GM19372 (cell line): ENCODE measurements around the gene SHANK1.
"Not testable (repeated sequence)": the region's sequence is repeated elsewhere in the genome, so short reads cannot be mapped to it uniquely, and the experiment has no call there.

ENCODE experiments used
- ATAC-seq: cut with Tn5 transposase; IDR thresholded peaks from one replicate; pipeline ENCODE4 v1.9.1; 2021; ENCODE audit warnings: mild to moderate bottlenecking, low read depth, moderate library complexity; ENCODE audit not compliant: unreplicated experiment

SHANK1 gene

GRCh38 chr19:50719566-50719965 lies at the start of gene SHANK1:
Gene SHANK1, minus strand, starts transcription at chr19:50719802. Its CDS starts 2,883 bp downstream, at chr19:50716919.
- no peak for ATAC-seq

DNA sequence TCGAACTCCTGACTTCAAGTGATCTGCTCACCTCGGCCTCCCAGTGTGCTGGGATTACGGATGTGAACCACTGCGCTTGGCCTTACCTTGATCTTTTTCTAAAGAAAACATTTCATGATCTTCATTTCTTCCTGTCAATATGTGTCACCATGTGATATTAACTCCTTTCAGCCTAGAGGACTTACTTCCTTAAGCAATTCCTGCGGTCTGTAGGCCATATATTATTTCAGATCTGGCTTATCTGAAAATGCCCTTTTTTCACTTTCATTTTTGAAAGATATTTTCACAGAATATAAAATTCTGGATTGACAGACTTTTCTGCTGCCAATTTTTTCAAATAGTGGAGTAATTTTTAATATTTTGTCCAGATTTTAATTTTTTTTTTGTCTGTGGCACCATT lies 48.7 kb upstream of the SHANK1 start:
- no peak for ATAC-seq

- not testable (repeated sequence) for ATAC-seq
Measured at GRCh38 chr19:50767263-50767662, 47.7 kb upstream of the SHANK1 start.

DNA sequence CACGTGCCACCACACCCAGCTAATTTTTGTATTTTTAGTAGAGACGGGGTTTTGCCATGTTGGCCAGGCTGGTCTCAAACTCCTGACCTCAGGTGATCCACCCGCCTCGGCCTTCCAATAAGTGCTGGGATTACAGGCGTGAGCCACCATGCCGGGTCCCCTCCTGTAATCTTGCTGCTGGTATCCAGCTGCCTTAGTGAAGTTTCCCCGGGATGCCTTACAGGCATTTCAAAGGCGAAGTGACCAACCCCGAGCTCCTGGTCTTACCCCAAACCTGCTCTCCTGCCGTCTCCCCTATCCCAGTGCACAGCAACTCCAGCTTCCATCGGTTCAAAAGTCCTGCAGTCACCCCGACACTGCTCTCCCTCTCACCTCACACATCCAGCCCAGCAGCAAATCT lies 47.1 kb upstream of the SHANK1 start:
- not testable (repeated sequence) for ATAC-seq

GRCh38 chr19:50764409-50764808 lies 44.8 kb upstream of the SHANK1 start:
- ATAC-seq: no peak

GRCh38 chr19:50763521-50763920 lies 43.9 kb upstream of the SHANK1 start:
- not testable (repeated sequence) for ATAC-seq

DNA sequence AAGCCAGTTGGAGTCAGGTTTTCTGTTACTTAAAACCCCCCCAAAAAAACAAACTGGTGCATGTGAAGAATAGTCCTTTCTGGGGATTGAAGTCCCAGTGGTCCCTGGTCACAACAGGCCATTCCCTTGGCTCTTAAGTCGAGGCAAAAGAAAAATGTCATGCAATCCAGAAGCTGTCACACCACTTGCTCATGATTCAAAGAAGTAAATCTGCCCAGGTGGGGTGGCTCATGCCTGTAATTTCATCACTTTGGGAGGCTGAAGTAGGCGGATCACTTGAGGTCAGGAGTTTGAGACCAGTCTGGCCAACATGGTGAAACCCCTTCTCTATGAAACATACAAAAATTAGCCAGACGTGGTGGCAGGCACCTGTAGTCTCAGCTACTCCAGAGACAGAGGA lies 41.9 kb upstream of the SHANK1 start:
- ATAC-seq: not testable (repeated sequence)

- ATAC-seq: no peak
Measured at GRCh38 chr19:50759886-50760285, 40.3 kb upstream of the SHANK1 start.

DNA sequence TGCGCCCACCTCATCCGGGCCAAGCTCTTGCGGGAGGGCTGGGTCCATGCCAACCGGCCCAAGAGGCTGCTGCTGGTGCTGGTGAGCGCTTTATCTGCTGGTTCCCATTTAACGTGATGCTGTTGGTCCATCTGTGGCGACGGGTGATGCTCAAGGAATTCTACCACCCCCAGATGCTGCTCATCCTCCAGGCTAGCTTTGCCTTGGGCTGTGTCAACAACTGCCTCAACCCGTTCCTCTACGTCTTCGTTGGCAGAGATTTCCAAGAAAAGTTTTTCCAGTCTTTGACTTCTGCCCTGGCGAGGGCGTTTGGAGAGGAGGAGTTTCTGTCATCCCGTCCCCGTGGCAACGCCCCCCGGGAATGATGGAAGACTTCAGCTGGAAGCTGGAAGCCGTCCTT lies 39.5 kb upstream of the SHANK1 start:
- not testable (repeated sequence) for ATAC-seq

DNA sequence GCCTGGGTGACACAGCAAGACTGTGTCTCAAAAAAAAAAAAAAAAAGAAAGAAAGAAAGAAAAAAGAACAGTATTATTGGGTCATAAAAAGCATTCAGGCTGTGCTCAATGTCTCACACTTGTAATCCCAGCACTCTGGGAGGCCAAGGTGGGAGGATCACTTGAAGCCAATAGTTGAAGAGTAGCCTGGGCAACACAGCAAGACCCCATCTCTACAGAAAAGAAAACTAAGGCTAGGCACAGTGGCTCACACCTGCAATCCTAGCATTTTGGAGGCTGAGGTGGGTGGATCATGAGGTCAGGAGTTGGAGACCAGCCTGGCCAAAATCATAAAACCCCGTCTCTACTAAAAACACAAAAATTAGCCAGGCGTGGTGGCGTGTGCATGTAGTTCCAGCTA lies 38.0 kb upstream of the SHANK1 start:
- not testable (repeated sequence) for ATAC-seq

GRCh38 chr19:50756244-50756643 lies 36.6 kb upstream of the SHANK1 start:
- ATAC-seq: not testable (repeated sequence)

DNA sequence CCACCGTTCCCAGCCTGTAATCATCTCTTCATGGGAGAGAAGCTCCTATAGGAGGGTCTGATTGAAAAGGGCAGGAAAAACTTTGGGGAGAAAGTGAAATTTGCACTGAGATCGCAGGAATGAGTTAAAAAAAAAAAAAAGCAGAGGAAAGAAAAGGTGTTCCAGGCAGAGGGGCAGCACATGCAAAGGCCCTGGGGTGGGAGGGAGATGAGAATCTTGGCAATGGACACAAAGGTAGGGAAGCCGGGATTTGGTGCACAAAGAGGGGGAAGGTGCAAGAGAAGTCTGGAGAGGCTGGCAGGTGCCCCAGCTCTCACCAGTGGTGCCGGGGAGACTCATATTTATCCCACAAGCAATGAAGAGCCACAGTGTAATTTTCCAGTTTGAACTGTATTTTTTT lies 34.3 kb upstream of the SHANK1 start:
- ATAC-seq: no peak

- no peak for ATAC-seq
Measured at GRCh38 chr19:50750010-50750409, 30.4 kb upstream of the SHANK1 start.

GRCh38 chr19:50749490-50749889 lies 29.9 kb upstream of the SHANK1 start:
- no peak for ATAC-seq

- ATAC-seq: not testable (repeated sequence)
Measured at GRCh38 chr19:50747141-50747540, 27.5 kb upstream of the SHANK1 start.

DNA sequence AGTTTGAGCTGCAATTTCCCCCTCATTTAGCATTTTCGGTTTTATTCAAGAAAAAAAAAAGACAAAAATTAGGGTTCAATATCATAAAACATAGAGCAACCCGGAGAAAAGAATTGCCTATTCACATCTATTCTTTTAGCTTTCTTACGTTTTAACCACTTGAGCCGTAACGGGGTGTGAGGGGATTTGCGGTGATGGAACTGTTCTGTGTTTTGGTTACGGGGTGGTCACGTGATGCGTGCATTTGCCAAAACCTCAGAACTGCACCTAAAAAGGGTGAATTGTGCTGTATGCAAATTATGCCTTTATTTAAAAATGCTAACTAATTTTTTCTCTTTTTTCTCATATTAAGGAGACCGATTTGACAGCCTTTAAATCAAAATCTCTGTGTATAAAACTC lies 25.6 kb upstream of the SHANK1 start:
- no peak for ATAC-seq

DNA sequence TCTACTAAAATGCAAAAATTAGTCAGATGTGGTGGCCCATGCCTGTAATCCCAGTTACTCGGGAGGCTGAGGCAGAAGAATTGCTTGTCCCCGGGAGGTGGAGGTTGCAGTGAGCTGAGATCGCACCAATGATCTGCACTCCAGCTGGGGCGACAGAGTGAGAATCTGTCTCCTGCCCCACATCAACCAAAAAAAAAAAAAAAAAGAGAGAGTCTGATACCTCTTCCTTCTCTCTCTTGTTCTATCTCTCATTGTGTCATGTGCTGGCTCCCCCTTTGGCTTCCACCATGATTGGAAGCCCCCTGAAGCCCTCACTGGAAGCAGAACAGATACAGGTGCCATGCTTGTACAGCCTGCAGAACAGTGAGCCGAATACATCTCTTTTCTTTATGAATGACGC lies 23.9 kb upstream of the SHANK1 start:
- ATAC-seq: no peak

DNA sequence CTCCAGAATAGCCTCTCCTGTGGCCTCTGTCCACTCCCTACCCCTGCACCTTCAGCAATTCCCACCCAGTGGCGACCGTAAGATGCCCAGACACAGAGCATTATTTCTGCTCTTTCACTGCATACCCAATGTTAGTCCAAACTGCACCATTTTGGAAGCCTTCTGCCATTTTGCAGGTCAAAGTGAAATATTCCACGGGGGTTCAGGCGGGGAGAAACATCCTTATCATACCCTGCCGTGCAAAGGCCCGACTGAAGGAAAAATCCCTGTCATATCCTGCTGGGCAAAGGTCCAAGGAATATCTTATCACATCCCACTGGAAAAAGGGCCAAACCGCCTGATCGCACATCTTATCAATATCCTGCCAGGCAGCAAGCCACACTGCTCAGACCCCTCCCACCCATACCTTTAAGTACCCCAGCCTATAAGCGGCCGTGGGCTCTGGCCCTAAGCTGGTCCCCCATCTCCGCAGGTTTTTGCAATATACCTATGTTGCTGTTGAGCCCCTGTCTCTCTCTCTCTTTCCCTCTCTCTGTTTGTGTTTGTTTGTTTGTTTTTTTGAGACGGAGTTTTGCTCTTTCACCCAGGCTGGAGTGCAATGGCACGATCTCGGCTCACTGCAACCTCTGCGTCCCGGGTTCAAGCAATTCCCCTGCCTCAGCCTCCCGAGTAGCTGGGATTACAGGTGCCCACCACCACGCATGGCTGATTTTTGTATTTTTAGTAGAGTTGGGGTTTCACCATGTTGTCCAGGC lies 21.8 kb upstream of the SHANK1 start:
- ATAC-seq: no peak

GRCh38 chr19:50739914-50740426 lies 20.4 kb upstream of the SHANK1 start:
- ATAC-seq: no peak

GRCh38 chr19:50739132-50739913 lies 19.7 kb upstream of the SHANK1 start:
- ATAC-seq: no peak

- ATAC-seq: no peak
Measured at GRCh38 chr19:50736338-50736737, 16.7 kb upstream of the SHANK1 start.

GRCh38 chr19:50735869-50736268 lies 16.3 kb upstream of the SHANK1 start:
- no peak for ATAC-seq
